CD4-positive, alpha-beta T cell treated with Interleukin-21 for 1 hour (primary cell): ENCODE data around the gene GRIN2C.
"Not testable (repeated sequence)": the region's sequence is repeated elsewhere in the genome, so short reads cannot be mapped to it uniquely, and the experiment has no call there.

Experiments used
- DNase-seq: peaks from one replicate; pipeline ENCODE4 v3.0.0-alpha.2; 2020

GRIN2C gene

GRCh38 chr17:74878658-74879057 is 19.0 kb upstream of the GRIN2C start:
- DNase-seq: no peak

GRCh38 chr17:74877592-74878548 is 18.2 kb upstream of the GRIN2C start:
- DNase-seq: no peak

DNA sequence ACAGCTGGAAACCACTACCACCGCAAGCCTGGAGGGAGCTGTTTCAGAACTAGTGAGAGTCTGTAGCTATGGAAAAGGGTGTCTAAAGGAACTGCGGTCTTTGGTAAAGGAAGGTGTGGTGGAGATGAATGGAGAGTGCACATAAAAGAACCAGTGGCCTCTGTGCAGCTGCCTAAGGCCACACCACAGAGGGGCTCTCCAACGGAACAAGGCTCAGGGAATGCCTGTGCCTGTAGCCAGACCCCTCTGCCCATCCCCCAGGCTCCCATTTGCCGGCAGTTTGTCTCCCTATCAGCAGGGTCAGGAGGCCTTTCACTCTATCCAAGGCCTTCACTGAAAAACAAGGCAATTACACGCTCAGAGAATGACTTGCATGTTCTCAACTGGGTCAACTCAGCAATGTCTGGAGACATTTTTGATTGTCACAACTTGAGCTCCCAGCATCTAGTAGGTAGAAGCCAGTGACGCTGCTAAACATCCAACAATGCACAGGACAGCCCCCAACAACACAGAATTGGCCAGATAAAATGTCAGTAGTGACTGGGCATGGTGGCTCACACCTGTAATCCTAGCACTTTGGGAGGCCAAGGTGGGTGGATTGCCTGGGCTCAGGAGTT is 16.4 kb upstream of the GRIN2C start:
- DNase-seq: no peak

- DNase-seq: no peak
Observed at GRCh38 chr17:74875155-74875976, 15.7 kb upstream of the GRIN2C start.

DNA sequence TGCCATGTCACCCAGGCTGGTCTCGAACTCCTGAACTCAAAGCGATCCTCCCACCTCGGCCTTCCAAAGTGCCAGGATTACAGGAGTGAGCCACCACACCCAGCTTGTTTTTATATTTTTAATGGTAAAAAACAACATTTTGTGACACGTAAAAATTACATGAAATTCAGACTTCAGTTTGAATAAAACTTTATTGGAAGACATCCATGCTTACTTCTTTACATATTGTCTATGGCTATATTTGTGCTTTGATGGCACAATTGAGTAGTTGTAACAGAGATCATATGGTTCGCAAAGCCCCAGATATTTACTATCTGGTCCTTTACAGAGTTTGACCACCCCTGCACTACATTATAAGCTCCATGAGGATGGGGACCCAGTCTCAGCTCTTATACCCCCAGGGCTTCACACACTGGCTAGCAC is 14.9 kb upstream of the GRIN2C start:
- DNase-seq: no peak

- no peak for DNase-seq
Observed at GRCh38 chr17:74873874-74874614, 14.4 kb upstream of the GRIN2C start.

- DNase-seq: peak; percentile 100
Observed at GRCh38 chr17:74873037-74873873, 13.6 kb upstream of the GRIN2C start.

DNA sequence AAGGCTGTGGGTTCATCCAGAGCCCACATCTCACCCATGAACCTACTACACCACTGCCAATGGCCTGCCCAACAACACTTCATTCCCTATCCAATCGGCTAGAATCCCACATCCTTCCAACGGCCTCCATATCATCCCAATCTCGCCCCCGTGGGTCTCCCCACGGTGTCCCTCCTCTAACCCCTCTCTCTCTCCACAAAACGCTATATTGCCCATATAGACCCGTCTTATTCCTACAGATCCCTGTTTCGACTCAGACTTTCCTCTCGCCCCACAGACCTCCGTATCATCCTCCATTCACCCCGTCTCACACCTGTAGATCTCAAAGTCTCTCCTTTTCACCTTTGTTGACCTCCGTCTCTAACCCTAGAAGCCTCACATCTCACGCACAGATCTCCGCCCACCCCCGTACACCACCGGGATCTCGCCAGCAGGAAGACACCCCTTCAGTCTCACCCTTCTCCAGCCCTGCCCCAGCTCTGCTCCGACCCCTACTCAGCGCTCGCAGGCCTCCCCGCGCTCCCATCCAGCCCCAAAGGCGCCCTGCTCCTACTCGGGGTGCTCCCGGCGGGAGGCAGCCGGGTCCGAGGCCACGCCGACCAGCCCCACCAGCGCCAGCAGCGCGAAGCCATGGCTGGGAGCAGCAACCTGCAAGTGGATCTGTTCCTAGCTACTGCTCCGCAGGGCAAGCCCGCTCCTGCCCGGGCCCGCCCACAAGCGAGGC is 12.8 kb upstream of the GRIN2C start, which contains the start of gene FDXR:
TSS of gene FDXR (minus strand) at position 682 of the 724 bp plus-strand sequence. CDS start at position 632, 50 bp downstream.
- DNase-seq: no peak

DNA sequence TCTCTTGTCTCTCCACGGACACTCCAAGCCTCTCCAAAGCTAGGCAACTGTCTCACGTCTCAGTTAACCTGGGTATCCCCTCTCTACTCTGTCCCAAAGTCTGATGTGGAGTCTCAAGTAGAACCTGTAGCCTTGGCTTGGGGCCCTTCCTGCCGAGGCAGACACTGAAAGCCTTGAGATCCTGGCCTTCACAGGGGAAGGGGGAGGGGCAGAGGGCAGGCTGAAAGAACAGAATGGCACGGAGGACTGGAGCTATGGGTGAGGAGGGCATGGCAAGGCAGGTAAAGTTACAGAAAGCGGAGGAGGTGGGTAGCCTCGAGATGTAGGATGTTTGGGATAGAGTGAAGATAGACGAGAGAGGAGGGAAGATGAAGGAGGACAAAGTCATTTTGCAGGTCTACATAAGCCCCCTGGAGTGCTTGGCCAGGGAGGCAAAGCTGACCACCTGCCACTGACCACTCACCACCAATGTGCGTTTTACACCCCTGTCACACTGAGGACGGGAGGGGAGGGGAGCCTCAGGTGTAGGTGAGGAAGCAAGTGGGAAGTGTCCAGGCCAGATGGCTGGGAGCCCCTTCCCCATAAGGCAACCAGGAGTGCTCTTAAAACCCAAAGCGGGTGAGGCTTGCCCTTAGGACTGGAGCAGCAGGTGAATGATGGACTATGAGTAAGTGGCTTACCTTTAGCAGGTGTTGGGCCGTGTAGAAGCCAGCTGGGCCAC is 11.8 kb upstream of the GRIN2C start:
- no peak for DNase-seq

DNA sequence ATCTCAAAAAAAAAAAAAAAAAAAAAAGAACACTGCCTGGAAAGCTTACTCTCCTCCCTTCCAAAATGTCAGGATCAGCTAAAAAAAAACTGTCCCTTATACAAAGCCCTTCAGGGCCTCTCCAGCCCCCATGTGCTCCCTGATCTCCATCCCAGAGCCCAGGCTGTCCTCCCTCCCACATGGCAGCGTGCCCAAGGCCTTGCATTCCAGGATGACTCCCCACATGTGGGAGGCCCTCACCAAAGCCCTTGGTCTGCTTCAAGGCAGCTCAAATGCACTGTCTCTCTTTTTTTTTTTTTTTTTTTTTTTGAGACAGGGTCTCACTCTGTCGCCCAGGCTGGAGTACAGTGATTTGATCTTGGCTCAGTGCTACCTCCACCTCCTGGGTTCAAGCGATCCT is 10.8 kb upstream of the GRIN2C start:
- no peak for DNase-seq

DNA sequence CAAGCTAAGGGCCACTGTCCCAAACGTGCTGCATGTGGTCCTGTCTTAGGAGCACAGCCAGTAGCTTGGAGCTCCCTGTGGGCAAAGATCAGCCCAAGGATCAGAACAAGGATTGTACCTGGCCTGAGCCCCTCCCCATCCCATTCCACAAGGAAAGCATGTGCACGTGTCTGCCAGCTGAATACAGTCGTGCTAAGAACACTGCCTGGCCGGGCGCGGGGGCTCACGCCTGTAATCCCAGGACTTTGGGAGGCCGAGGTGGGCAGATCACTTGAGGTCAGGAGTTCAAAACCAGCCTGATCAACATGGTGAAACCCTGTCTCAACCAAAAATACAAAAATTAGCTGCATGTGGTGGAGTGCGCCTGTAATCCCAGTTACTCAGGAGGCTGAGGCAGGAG is 10.3 kb upstream of the GRIN2C start:
- not testable (repeated sequence) for DNase-seq

- DNase-seq: no peak
Observed at GRCh38 chr17:74868908-74869255, 9.2 kb upstream of the GRIN2C start.

- no peak for DNase-seq
Observed at GRCh38 chr17:74868251-74868907, 8.7 kb upstream of the GRIN2C start.

GRCh38 chr17:74866198-74866835 is 6.6 kb upstream of the GRIN2C start:
- no peak for DNase-seq

DNA sequence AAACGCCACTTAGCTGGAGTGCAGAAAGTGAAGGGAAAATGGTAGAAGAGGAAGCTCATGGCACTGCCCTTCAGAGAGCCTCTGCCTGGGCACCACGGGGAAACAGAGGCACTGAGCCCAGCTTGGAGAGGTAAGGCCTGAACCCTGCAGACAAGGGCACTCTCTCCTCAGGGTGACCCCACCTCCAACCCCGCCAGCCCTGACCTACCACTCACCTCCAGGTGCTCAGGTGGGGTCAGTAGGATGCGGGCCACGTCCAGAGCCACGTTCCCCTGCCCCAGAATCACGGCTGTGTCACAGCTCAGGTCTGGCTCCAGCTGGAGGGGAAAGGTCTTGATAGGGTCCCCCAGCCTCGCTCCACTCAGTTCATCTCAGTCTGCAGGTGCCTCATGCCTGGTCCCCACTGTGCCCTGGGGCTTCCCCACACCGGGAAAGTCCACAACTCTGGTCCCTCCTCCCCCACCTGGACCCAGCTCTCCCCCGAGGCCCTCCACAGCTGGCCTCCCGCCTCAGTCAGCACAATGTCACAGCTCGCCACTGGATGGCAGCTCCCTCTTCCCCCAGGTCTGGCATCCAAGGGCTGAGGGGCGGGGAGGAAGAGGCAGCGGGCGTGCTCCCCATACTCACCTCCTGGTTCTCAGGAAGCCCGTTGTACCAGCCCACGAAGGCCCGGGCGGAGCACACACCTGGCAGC is 6.0 kb upstream of the GRIN2C start:
- no peak for DNase-seq

DNA sequence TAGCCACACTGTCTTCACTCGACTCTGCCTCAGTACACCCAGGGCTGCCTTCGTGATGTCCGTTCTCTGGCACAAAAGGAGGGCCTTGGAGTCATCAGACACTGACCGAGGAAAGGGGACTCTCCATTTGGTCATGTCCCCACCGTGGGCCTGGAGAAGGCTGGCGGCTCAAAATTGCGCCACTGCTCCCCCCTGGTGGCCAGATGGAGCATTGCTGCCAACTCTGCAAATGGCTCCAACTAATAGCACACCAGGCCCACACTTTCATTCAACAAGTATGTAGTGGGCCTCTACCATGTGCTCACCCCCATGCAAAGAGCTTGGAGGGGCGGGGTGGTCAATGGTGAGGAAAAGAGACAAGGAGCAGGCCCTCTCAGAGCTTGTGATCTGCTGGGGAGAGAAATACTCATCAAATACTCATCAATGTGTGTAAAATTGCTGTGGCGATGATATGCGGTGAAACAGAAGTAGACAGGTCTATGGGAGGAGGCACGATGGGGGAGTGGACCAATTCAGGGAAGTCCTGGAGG is 5.2 kb upstream of the GRIN2C start:
- DNase-seq: peak; percentile 77

- DNase-seq: no peak
Observed at GRCh38 chr17:74864297-74864865, 4.7 kb upstream of the GRIN2C start.
